Thyroid gland (tissue), 4 donors: ENCODE results near the gene DCTN3.

ENCODE experiments used
- POLR2A ChIP-seq, 2 donors: fragments of 450-650 bp; IDR thresholded peaks; one replicate each; pipeline ENCODE4 v1.6.1; 2017; ENCODE audit warnings: antibody characterized with exemption in 2 of 2, mild to moderate bottlenecking in 2 of 2, moderate library complexity in 1 of 2
- TF ChIP-seq, protein P1 (sequence below), 6 experiments: fragments of 200-600 bp in 3 of 6; fragments of 450-650 bp in 3 of 6; sonication (generic) in 3 of 6; IDR thresholded peaks; one replicate each; pipeline ENCODE4 v1.5.1; 2016 to 2019; ENCODE audit warnings: antibody characterized with exemption in 6 of 6, mild to moderate bottlenecking in 2 of 6, inconsistent platforms in 1 of 6, moderate library complexity in 1 of 6

- TF ChIP-seq POLR2A (IDR thresholded peaks at IDR 0.05): no peak
- TF ChIP-seq, protein P1, sequence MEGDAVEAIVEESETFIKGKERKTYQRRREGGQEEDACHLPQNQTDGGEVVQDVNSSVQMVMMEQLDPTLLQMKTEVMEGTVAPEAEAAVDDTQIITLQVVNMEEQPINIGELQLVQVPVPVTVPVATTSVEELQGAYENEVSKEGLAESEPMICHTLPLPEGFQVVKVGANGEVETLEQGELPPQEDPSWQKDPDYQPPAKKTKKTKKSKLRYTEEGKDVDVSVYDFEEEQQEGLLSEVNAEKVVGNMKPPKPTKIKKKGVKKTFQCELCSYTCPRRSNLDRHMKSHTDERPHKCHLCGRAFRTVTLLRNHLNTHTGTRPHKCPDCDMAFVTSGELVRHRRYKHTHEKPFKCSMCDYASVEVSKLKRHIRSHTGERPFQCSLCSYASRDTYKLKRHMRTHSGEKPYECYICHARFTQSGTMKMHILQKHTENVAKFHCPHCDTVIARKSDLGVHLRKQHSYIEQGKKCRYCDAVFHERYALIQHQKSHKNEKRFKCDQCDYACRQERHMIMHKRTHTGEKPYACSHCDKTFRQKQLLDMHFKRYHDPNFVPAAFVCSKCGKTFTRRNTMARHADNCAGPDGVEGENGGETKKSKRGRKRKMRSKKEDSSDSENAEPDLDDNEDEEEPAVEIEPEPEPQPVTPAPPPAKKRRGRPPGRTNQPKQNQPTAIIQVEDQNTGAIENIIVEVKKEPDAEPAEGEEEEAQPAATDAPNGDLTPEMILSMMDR (IDR thresholded peaks at IDR 0.05): no peak
Observed at GRCh38 chr9:34601937-34602573, 18.2 kb downstream of the DCTN3 start.
